SH-SY5Y (cell line): ENCODE results near the gene RASGRF2.

ENCODE experiments used
- GATA2 ChIP-seq: IDR thresholded peaks from 2 replicates; pipeline ENCODE4 v1.6.1; 2011; ENCODE audit warnings: mild to moderate bottlenecking, low read depth, low read length
- GATA3 ChIP-seq: IDR thresholded peaks from 2 replicates; pipeline ENCODE4 v1.6.1; 2011; ENCODE audit warnings: low read depth, mild to moderate bottlenecking, low read length, moderate library complexity

DNA sequence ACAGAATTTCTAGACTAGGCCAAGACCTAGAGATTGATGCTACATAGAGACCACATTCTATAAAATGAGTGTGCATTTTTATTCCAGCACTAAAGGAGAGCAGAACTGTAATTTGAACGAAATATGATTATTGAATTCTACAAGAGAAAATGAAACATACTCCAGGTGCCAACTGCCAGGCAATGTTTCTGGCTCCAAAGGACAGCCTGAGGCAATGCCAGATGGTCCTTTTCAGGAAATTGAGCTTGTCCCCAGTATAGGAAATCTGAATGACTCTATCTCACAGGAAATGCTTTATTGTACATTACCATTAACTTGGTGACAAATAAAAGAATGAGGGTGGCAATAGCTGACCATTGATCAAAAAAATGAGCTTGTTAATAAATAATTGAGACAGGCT lies 28.8 kb upstream of the RASGRF2 start:
- no peak for TF ChIP-seq GATA2
- no peak for TF ChIP-seq GATA3
